ENCODE measurements around the gene SPPL2B. TPM values are rescaled to one million over a fixed set of nuclear protein-coding genes. Genes with fewer than 3 reads are reported as not detected.
A peak's percentile ranks its signal among the peaks of the same experiment; 100 is the strongest.
"Not testable (repeated sequence)": the region's sequence is repeated elsewhere in the genome, so short reads cannot be mapped to it uniquely, and the experiment has no call there.

Gene SPPL2B
- total RNA-seq, 1 donor from 2014 or later: 52.3 TPM

GRCh38 chr19:2392366-2392765 is 63.9 kb downstream of the SPPL2B start:
- intact Hi-C loops (cut with DNase I): no loop called here
- Histone ChIP-seq H3K9me3 (no peaks in the 10 kb centered on the region), H3K36me3 (no peaks in the 10 kb centered on the region), H3K27ac (no peak overlapping the region), H3K4me1 (no peaks in the 10 kb centered on the region), H3K27me3 (ENCODE audit: low read depth) (no peaks in the 10 kb centered on the region), H3K4me3 (no peak overlapping the region)
- DNase-seq (no peak), ATAC-seq (no peak)
- no peak for TF ChIP-seq CTCF (IDR thresholded peaks at IDR 0.05)

GRCh38 chr19:2392899-2393298 is 64.4 kb downstream of the SPPL2B start:
- H3K9me3 ChIP-seq; H3K27me3 ChIP-seq (ENCODE audit: low read depth); intact Hi-C loops (cut with DNase I); ATAC-seq; H3K27ac ChIP-seq; H3K4me3 ChIP-seq; H3K4me1 ChIP-seq; DNase-seq; H3K36me3 ChIP-seq: not testable (repeated sequence)

- ATAC-seq (peak in 1 of 2 donors; percentile 13), DNase-seq (no peak)
- Histone ChIP-seq H3K27me3 (ENCODE audit: low read depth) (no peaks in the 10 kb centered on the region), H3K27ac (no peak overlapping the region), H3K4me1 (no peaks in the 10 kb centered on the region), H3K36me3 (no peaks in the 10 kb centered on the region), H3K4me3 (no peak overlapping the region), H3K9me3 (no peaks in the 10 kb centered on the region)
- no peak for TF ChIP-seq CTCF (IDR thresholded peaks at IDR 0.05)
- intact Hi-C loops (cut with DNase I): no loop called here
Observed at GRCh38 chr19:2394054-2394441, 65.6 kb downstream of the SPPL2B start.

GRCh38 chr19:2394442-2395292 is 66.2 kb downstream of the SPPL2B start:
- Histone ChIP-seq H3K4me3 (no peak overlapping the region), H3K27me3 (ENCODE audit: low read depth) (no peaks in the 10 kb centered on the region), H3K9me3 (no peaks in the 10 kb centered on the region), H3K36me3 (no peaks in the 10 kb centered on the region), H3K27ac (no peak overlapping the region), H3K4me1 (no peaks in the 10 kb centered on the region)
- no peak for DNase-seq
- TF ChIP-seq CTCF (IDR thresholded peaks at IDR 0.05): no peak
- peak; percentile 51 to 54 for ATAC-seq
- intact Hi-C loops (cut with DNase I): no loop called here

- ATAC-seq; H3K27me3 ChIP-seq (ENCODE audit: low read depth); DNase-seq; H3K4me1 ChIP-seq; H3K4me3 ChIP-seq; H3K36me3 ChIP-seq; H3K9me3 ChIP-seq; intact Hi-C loops (cut with DNase I); H3K27ac ChIP-seq: not testable (repeated sequence)
Observed at GRCh38 chr19:2395293-2395829, 66.9 kb downstream of the SPPL2B start.

- intact Hi-C loops (cut with DNase I); DNase-seq; H3K27me3 ChIP-seq (ENCODE audit: low read depth); H3K9me3 ChIP-seq; H3K36me3 ChIP-seq; ATAC-seq; H3K27ac ChIP-seq; H3K4me1 ChIP-seq; H3K4me3 ChIP-seq: not testable (repeated sequence)
Observed at GRCh38 chr19:2397173-2397572, 68.7 kb downstream of the SPPL2B start.

- H3K4me1 ChIP-seq: no peaks in the 10 kb centered on the region
- no peaks in the 10 kb centered on the region for H3K9me3 ChIP-seq
- no peak overlapping the region for H3K4me3 ChIP-seq
- DNase-seq: no peak
- no peak for TF ChIP-seq CTCF (IDR thresholded peaks at IDR 0.05)
- H3K27ac ChIP-seq: no peak overlapping the region
- no peaks in the 10 kb centered on the region for H3K36me3 ChIP-seq
- no peaks in the 10 kb centered on the region for H3K27me3 ChIP-seq (ENCODE audit: low read depth)
- intact Hi-C loops (cut with DNase I): no loop called here
- ATAC-seq: no peak
Observed at GRCh38 chr19:2398735-2399305, 70.3 kb downstream of the SPPL2B start.

Data from lower lobe of right lung (tissue), 2 donors.